ENCODE data around the gene GPD2.

The GPD2 gene

DNA sequence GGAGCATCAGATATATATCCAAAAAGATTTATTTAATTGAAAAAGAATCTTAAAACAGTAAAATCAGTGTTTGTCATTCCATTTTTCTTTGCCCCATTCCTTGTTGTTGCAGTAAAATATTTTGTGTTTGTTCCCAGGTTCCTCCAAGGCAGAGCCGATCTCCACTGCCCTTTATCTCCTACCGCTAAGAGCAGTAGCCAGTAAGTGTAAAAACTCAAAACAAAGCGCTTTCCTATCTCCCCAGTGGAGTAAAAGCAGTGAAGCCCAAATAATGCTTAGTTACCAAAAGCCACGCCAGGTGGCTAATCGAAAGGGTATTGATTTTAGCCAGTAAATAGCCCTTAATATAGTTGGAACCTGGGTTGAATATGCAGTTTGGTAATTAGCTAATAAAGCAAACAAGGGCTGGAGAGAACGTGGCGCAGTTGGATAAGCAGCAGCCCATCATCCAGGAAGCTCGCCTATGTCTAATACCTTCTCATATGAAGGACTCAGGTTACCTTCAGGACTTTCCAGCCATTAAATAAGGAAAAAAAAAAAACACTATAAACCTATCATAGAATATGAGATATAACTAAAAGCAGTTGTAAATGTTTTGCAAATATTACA lies 12.4 kb upstream of the GPD2 start:
- TF ChIP-seq SNAI2 (CRISPR knock-in tag; IDR thresholded peaks at IDR 0.05) (no peak), ZFP30 (CRISPR knock-in tag; IDR thresholded peaks at IDR 0.05) (no peak), ZFP3 (CRISPR knock-in tag; IDR thresholded peaks at IDR 0.05) (no peak), ZNF8 (CRISPR knock-in tag; IDR thresholded peaks at IDR 0.05) (no peak), TOX (CRISPR knock-in tag; IDR thresholded peaks at IDR 0.05; ENCODE audit: borderline replicate concordance) (no peak), PPARA (CRISPR knock-in tag; IDR thresholded peaks at IDR 0.05; ENCODE audit: borderline replicate concordance) (no peak), PATZ1 (CRISPR knock-in tag; IDR thresholded peaks at IDR 0.05; ENCODE audit: borderline replicate concordance) (no peak), ISL1 (CRISPR knock-in tag; IDR thresholded peaks at IDR 0.05) (no peak), CSRNP3 (CRISPR knock-in tag; IDR thresholded peaks at IDR 0.05) (no peak), ZC3H10 (CRISPR knock-in tag; IDR thresholded peaks at IDR 0.05) (no peak)
- TF ChIP-seq, protein P1, sequence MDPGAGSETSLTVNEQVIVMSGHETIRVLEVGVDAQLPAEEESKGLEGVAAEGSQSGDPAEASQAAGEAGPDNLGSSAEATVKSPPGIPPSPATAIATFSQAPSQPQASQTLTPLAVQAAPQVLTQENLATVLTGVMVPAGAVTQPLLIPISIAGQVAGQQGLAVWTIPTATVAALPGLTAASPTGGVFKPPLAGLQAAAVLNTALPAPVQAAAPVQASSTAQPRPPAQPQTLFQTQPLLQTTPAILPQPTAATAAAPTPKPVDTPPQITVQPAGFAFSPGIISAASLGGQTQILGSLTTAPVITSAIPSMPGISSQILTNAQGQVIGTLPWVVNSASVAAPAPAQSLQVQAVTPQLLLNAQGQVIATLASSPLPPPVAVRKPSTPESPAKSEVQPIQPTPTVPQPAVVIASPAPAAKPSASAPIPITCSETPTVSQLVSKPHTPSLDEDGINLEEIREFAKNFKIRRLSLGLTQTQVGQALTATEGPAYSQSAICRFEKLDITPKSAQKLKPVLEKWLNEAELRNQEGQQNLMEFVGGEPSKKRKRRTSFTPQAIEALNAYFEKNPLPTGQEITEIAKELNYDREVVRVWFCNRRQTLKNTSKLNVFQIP (CRISPR knock-in tag; IDR thresholded peaks at IDR 0.05; ENCODE audit: borderline replicate concordance, low read depth), result no peak

DNA sequence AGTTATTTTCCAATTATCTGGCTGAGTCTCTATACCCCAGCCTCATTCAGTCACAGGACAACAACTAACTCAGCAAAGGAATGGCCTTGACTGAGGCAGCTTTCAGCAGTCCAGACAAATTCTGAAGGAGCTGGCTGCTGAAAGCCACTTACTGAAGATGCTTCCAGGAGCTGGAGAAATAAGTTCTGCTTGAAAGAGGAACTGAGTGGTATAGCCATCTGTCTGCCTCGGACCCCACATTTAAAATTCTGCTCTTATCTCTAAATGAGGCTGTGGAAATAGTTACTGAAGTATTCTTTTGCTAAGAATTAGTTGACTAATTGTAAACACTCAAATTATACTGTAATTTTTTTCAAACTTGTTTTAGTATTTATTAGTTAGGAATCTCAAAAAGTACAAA lies 9.1 kb upstream of the GPD2 start:
- no peak for ATAC-seq

More for the DNA sequence above, 12.4 kb upstream of the GPD2 start:
- ATAC-seq, result peak; percentile 69

GRCh38 chr2:156429211-156429610 lies 7.0 kb upstream of the GPD2 start:
- no peak for ATAC-seq
- TF ChIP-seq ISL1 (CRISPR knock-in tag; IDR thresholded peaks at IDR 0.05), result no peak
- no peak for TF ChIP-seq BACH2 (CRISPR knock-in tag; IDR thresholded peaks at IDR 0.05; ENCODE audit: borderline replicate concordance)
- no peak for TF ChIP-seq RARB (CRISPR knock-in tag; IDR thresholded peaks at IDR 0.05)
- TF ChIP-seq ARNTL (CRISPR knock-in tag; IDR thresholded peaks at IDR 0.05; ENCODE audit: borderline replicate concordance, low read depth), result no peak
- no peak for TF ChIP-seq GLIS3 (CRISPR knock-in tag; IDR thresholded peaks at IDR 0.05)
- TF ChIP-seq SNAI2 (CRISPR knock-in tag; IDR thresholded peaks at IDR 0.05), result no peak
- TF ChIP-seq PATZ1 (CRISPR knock-in tag; IDR thresholded peaks at IDR 0.05; ENCODE audit: borderline replicate concordance), result no peak
- TF ChIP-seq CSRNP3 (CRISPR knock-in tag; IDR thresholded peaks at IDR 0.05), result no peak
- TF ChIP-seq ESRRG (CRISPR knock-in tag; IDR thresholded peaks at IDR 0.05), result no peak
- no peak for TF ChIP-seq CREB5 (CRISPR knock-in tag; IDR thresholded peaks at IDR 0.05; ENCODE audit: low read depth)

More for the DNA sequence above, 9.1 kb upstream of the GPD2 start:
- TF ChIP-seq ZFP3 (CRISPR knock-in tag; IDR thresholded peaks at IDR 0.05) (no peak), PATZ1 (CRISPR knock-in tag; IDR thresholded peaks at IDR 0.05; ENCODE audit: borderline replicate concordance) (no peak), OSR1 (CRISPR knock-in tag; IDR thresholded peaks at IDR 0.05) (no peak), CSRNP3 (CRISPR knock-in tag; IDR thresholded peaks at IDR 0.05) (no peak), BACH2 (CRISPR knock-in tag; IDR thresholded peaks at IDR 0.05; ENCODE audit: borderline replicate concordance) (no peak), PPARA (CRISPR knock-in tag; IDR thresholded peaks at IDR 0.05; ENCODE audit: borderline replicate concordance) (no peak)

Measured in SK-N-SH treated with all-trans-retinoic acid at 6 μM for 48 hours (cell line).